SU-DHL-6 (cell line): ENCODE measurements around the gene EEFSEC.

Experiments
- CTCF ChIP-seq: fragments of 200-600 bp; sonication (generic); IDR thresholded peaks from one replicate; pipeline ENCODE4 v1.5.1; 2017; ENCODE audit warnings: antibody characterized with exemption, mild to moderate bottlenecking, low read length, moderate library complexity; ENCODE audit not compliant: insufficient read depth, poor library complexity, severe bottlenecking
- EZH2phosphoT487 ChIP-seq: fragments of 200-600 bp; sonication (generic), shearing (Covaris generic); conservative IDR thresholded peaks from 2 replicates; pipeline ENCODE4 v1.6.1; 2018; ENCODE audit warnings: mild to moderate bottlenecking, antibody characterized with exemption, low read length, moderate library complexity, mixed read lengths

- TF ChIP-seq CTCF (no peak), EZH2phosphoT487 (no peak)
These were observed 259.7 kb downstream of the EEFSEC start for GRCh38 chr3:128413003-128413370.
